HG03196 (cell line): ENCODE results near the gene HEXIM1.

Experiments
- ATAC-seq: cut with Tn5 transposase; IDR thresholded peaks from one replicate; pipeline ENCODE4 v1.9.1; 2021; ENCODE audit not compliant: unreplicated experiment

The HEXIM1 gene

DNA sequence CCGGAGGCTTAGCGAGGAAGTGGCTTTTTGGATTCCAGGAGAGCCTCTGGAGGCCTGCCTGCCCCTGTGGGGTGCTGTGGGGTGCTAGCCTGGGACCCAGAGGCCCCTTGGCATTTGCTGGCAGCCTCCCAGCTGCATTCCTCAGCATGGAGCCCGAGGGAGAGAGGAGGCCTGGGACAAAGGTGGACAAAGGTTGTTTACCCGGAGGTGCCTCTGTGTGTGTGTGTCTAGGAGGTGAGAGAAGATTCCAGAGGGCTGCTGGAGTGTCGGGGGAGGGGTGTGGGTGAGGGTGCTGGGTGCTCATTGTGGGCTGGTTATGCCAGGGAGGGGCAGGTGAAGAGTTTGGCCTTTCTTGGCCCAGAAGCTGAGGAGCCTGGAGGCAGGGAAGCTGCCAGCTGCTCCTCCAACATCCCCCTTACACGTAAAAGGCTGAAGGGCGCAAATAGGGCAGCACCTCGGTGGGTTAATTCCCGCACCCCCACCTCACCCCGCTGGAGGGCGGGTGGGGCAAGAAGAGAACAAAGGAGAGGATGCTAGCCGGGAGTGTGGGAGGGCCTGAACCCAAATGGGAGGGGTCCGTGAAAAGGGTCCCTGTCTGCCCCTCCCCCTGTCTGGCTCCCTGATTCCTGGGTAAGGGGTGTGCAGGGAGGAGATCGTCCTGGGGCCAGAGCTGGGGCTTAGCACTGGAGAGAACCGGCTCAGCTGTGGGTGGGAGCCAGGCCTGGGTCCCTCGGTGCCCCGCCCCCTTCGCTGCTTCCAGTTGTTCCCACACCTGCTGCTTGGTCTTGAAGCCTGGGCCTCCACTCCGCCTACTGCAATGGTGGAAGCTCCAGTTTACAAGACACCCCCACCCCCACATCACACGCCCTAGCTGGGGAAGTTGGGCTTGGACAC, 23.3 kb downstream of the HEXIM1 start:
- no peak for ATAC-seq

DNA sequence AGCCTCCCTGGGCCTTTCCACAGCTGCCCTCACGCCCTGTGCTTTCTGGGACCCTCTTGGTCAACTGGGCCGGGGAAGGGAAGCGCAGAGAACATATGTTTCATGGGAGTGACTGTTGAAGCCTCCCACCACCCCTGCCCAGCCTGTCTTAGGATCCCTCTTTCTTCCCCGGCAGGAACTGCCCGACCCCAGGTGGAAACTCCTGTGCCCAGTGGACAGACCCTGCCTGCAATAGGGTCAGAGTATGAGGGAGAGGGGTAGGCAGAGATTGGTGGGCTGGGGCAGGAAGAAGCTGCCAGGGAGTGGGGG, 23.9 kb downstream of the HEXIM1 start:
- ATAC-seq: no peak

DNA sequence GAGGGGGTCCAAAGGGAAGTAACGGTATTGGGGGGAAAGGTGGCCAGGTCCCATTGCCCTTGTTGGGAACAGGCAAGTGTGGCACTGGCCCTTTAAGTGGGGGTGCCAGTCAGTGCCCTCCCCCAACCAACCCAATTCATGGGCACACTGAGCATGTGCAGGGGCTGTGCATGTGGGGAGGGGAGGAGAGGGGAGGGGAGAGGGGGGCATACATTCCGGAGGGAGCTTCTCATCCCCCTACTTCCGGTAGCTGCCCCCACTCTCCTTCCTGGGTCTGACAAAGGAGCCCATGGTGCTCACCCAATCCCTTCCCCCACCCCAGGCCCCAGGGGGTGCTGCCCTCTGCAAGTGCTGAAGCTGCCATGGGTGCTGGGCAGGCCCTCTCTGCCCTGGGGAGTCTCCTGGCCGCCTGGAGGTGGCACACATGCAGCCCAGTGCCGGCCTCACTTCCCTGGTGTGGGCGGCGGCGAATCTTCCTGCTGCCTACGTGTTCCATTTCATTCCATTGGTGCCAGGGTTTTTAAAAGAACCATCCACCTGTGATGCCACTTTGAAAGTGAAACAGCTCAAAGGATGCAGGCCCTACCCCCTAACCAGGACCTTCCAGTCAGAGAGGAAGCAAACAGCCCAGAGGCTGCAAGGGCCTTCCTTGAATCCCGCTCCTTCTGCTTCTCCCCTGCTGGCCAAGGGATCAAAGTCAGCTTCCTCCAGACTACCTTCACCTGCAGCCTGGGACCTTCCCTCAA, 24.4 kb downstream of the HEXIM1 start:
- ATAC-seq: no peak

GRCh38 chr17:45175759-45176115, 27.5 kb downstream of the HEXIM1 start:
- no peak for ATAC-seq

DNA sequence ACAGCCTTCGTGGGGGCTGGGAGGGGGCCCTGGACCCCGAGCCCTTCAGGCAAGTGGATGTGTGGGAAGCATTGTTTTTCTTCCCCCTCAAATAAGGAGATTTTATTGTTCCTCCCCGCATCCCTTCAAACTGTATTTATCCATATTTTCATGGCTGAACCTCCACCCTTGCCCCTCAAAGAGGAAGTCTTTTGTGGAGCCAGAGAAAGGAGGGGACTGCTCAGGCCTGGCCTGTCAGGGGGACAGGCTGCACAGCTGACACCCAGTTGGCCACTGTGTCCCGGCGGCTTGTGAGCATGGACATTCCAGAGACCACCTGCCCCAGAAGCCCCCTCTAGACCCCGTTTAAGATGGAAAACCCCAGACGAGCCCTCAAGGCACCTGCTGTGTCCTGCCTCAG, 29.3 kb downstream of the HEXIM1 start:
- ATAC-seq: no peak

- ATAC-seq: no peak
Observed at GRCh38 chr17:45184144-45184543, 35.9 kb downstream of the HEXIM1 start.

GRCh38 chr17:45186801-45187354, 38.6 kb downstream of the HEXIM1 start:
- ATAC-seq: no peak

DNA sequence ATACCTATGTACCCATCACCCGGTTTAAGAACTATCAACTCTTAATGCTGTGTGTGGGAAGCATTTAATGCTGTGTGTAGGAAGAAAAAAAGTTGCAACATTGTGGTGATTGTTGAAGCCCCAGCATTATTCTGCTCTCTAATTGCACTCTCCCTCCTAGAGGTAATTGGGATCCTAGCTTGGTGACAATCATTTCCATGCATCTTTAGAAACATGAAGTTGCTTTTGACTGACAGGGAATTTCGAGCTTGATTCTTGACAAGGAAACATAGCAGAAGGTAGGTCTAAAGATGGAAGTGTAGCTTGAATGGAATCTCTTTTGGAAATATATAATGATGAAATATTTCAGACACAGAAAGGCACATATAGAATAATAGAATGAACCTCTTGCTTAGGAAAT, 40.7 kb downstream of the HEXIM1 start:
- ATAC-seq: no peak

GRCh38 chr17:45190503-45191255, 42.4 kb downstream of the HEXIM1 start:
- no peak for ATAC-seq

DNA sequence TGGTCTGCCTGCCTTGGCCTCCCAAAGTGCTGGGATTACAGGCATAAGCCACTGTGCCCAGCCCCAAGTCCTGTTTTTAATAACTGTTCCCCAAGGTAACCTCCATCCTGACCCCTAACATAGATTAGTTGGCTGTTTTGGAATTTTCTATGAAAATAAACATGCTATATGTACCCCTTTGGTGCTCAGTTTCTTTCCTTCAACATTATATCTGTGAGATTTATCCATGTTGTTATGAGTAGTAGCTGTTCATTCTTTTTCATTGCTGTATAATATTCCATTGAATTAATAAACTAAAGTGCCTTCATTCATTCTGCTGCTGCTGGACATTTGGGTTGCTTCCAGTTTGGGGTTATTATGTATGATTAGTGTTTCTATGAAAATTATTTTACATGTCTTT, 47.1 kb downstream of the HEXIM1 start:
- no peak for ATAC-seq

DNA sequence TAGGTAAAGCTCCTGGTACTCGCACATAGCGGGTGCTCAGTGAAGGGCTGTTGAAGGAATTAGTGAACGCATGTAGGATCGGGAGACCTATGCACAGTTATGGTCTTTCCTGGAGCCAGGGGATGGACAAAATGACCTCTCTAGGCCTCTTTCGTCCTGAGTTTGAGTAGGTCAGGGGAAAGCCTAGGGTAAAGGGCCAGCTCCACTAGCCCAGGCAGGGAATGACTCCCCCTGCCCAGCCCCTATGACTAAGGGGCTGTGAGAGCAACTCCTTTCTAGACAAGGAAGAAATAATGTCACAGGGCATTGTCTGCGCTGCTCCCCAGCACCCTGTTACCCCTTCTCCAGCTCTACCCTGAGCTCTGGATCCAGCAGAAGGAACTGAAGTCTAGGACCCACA, 48.8 kb downstream of the HEXIM1 start:
- ATAC-seq: no peak

DNA sequence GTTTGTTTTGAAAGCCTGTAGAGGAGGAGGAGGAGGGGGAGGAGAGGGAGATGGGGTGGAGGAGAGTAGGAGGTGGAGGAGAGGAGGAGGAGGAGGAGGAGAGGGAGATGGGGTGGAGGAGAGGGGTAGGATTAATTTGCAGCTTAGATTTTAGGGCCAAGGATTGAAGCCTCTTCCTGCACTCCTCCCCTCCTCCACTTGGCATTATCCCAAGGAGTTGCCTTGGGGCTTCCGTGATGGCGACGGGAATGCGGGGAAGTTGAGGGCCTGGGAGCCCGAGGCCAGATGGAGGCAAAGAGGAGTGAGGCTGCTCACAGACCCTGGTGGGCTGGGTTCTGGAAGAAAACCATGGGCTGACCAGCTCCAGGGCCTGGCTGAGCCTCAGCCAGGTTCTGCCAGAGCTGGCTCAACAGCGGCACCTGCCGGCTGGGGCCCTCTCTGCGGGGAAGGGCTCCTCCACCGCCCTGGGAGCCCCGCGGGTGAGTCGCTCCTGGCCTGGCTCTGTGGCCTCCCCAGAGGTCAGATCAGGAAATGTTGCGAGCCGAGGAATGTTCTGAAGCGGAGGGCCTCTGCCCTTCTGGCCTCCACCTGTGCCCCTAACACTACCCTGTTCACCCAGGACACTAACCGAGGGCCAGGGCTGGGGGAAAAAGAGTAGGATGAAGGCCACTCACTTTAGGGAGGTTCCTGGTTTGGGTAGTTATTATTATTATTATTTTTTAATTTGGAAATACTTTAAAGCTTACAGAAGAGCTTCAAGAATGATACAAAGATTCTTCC, 49.5 kb downstream of the HEXIM1 start:
- peak; percentile 91 for ATAC-seq

GRCh38 chr17:45200701-45201100, 52.4 kb downstream of the HEXIM1 start:
- ATAC-seq: no peak

- no peak for ATAC-seq
Observed at GRCh38 chr17:45201457-45201856, 53.2 kb downstream of the HEXIM1 start.
